HG03045 (cell line): ENCODE measurements around the gene TFEC.
"Not testable (repeated sequence)": the region's sequence is repeated elsewhere in the genome, so short reads cannot be mapped to it uniquely, and the experiment has no call there.

Source experiments
- ATAC-seq: cut with Tn5 transposase; IDR thresholded peaks from one replicate; pipeline ENCODE4 v1.9.1; 2021; ENCODE audit warnings: mild to moderate bottlenecking, moderate library complexity; ENCODE audit not compliant: unreplicated experiment

TFEC gene, protein sequence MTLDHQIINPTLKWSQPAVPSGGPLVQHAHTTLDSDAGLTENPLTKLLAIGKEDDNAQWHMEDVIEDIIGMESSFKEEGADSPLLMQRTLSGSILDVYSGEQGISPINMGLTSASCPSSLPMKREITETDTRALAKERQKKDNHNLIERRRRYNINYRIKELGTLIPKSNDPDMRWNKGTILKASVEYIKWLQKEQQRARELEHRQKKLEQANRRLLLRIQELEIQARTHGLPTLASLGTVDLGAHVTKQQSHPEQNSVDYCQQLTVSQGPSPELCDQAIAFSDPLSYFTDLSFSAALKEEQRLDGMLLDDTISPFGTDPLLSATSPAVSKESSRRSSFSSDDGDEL

DNA sequence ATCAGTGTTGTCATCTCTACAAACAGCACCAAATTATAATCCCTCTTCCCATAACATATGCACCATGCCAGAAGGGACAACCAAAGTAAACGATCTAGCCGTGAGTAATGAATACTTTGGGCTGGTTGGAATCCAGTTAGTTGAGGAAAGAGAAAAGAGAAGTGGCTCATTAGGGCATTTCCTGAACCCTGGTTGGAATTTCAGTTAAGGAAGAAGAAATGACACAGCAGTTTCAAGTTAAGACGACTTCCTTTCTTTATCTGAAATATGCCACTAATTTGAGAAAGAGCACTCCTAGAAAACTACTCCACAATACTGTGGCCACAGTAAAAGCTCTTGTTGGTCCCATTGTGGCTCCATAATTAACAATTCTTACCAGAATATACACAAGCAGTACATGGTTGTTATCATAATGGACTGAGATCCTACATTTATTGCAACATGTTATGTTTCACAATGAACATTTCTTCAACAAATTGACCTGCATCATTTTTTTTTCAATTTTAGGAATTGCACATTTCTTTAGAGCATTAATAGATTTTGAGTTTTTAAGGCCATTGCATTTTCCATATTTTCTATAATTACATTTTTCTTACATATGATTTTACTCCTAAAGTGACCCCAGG, at the start of gene TFEC:
Gene TFEC (minus strand): TSS at position 113 of the 626 bp plus-strand sequence. CDS start 46,322 bp downstream, outside the sequence.
- ATAC-seq = no peak

DNA sequence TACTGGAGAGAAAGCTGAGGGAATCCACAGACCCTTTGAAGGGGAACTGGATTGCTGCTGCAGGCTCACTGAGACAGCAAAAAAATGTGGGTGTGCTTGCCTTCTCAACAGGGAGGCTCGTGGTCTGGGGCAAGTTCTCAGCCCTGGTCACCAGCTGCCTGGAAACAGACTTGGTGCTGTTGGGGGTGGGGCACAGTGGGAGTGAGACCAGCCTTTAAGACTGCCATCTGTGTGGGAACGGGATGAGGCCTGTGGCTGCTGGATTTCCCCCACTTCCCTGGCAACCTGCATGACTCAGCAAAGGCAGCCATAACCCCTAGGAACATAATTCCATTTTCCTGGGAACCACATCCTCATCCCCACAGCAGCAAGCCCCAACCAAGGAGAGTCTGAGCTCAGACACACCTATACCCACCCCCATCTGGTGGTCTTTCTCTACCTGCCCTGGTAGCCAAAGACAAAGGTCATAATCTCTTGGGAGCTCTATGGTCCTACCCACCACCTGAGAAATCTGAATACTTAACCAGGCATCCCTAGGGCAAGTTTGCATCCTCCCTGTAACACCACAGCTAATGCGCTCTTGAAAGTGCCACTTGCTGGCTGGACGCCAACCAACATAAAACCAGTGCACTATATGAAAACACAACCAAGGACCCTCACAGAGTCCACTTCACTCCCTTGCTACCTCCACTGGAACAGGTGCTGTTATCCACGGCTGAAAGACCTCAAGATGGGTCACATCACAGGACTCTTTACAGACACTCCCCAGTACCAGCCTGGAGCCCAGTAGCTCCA, 45.0 kb upstream of the TFEC start:
- ATAC-seq = no peak

DNA sequence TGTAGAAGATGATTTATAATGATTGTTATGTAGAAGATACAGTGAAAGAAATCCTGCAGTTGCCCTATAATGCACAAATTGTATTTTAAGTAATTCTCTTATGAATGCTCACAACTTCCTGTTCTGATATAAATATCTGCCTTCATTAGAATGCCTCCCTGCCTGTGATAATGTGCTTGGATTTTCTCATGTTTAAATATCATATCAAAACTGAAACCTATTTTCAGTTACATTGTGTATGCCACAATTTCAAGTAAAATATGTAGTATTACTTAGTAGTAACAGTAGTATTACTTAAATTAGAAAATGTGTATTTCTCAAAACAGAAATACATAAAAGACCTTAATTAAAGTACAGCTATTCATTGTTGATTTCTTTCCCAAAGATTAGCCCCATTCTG, 41.1 kb upstream of the TFEC start:
- ATAC-seq = no peak

DNA sequence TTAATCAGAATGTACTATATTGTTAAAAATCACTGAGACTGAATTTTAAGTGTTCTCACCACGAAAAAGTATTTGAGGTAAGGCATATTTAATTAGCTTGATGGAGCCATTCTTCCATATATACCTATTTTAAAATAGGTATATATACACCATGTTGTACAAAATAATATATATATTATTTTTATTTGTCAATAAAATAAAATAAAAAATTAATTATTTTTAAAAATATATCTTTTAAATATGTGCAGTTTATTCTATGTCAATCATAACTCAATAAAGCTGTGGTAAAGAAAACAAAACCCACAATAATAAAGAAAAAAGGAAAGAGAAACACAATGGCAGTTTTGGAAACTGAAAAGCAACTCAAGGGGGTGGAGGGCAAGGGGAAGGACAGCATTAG, 33.6 kb upstream of the TFEC start:
- ATAC-seq = no peak

DNA sequence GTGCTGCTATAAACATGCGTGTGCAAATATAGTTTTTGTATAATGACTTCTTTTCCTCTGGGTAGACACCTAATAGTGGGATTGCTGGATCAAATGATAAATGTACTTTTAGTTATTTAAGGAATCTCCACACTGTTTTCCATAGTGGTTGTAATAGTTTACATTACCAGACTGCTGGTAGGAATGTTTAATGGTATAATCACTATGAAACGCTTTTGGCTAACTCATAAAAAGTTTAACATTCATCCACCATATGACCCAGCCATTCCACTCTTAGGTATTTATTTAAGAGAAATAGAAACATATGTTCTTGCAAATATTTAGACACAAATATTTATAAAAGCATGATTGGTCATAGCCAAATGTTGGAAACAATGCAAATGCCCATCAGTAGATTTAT, 32.1 kb upstream of the TFEC start:
- no peak for ATAC-seq

DNA sequence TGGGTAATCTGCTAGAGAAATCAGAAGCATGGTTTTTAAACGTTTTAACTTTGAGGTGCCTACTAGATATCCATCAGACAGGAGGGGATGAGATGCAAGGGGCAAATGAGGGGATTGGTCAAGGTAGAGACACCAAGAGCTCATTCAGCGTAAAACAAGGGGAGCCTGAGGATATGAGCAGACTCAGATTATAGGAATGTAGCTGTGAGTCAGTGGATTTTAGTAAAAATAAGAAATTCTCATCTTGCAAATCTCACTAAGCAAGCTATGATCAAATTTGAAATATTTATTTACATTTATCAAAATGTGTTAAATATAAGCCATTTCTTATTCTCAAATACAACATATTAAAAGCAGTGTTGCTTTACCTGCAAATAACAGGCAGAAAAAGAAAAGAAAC, 21.4 kb upstream of the TFEC start:
- no peak for ATAC-seq

DNA sequence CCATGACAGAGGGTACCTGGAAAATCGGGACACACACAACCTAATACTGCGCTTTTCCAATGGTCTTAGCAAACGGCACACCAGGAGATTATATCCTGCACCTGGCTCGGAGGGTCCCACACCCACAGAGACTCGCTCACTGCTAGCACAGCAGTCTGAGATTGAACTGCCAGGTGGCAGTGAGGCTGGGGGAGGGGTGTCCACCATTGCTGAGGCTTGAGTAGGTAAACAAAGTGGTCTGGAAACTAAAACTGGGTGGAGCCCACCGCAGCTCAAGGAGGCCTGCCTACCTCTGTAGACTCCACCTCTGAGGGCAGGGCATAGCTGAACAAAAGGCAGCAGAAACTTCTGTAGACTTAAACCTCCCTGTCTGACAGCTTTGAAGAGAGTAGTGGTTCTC, 16.7 kb upstream of the TFEC start:
- ATAC-seq = not testable (repeated sequence)

DNA sequence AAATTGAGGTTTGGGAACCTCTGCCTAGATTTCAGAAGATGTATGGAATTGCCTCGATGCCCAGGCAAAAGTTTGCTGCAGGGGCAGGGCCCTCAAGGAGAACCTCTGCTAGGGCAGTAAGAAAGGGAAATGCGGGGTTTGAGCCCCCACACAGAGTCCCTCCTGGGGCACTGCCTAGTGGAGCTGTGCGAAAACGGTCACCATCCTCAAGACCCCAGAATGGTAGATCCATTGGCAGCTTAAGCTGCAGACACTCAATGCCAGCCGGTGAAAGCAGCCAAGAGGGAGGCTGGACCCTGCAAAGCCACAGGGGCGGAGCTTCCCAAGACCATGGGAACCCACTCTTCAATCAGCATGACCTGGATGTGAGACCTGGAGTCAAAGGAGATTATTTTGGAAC, 15.0 kb upstream of the TFEC start:
- no peak for ATAC-seq

DNA sequence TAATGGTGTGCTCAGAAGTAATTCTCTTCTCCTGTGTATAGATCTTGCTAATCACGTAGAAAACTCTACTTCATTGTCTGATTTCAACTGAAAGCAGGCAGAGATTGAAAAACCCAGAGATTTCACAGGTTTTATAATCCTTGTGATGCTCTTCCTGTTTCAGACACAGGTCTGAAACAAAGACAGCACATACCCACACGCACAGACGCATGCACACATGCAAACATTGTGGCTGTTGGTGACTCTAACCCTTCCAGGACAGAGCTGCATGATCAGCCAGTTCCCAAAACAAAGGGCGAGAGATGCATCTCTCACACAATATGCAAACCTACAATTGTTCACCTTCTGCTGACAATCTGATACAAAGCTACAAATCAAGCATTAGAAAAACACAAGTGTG, 11.1 kb upstream of the TFEC start:
- peak; percentile 94 for ATAC-seq

DNA sequence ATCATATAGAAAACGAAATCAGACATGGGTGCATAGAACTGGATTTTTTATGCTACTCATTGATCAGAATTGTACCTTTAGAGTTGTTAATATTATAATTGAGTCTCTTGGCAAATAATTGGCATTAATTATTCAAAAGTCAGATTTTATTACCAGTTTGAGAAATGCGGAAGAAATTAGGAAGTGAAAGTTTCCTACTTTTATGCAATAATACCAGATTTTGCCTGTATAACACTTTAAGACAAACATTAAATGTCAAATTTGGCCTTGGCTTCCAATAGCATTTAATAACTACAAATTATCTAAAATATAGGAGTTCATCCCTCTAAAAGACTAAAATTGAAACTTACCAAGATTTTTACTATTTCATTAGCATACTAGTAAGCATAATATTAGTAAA, 6.8 kb upstream of the TFEC start:
- no peak for ATAC-seq

DNA sequence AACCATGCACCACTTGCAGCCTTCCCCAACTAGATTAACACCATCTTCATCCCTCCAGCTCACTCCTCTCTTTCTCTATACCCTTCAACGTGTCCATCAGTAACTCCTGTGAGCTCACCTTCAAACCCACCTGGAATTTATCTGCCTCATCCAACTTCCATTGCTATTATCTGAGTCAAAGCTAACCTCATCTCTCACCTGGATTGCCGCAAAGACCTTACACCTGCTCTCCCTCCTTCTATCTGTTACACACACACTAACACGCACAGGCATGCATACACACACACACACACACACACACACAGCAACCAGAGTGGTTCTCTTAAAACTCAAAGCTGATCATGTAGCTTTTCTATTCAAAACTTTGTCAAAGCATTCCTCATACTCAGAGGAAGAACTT, 3.8 kb upstream of the TFEC start:
- no peak for ATAC-seq

DNA sequence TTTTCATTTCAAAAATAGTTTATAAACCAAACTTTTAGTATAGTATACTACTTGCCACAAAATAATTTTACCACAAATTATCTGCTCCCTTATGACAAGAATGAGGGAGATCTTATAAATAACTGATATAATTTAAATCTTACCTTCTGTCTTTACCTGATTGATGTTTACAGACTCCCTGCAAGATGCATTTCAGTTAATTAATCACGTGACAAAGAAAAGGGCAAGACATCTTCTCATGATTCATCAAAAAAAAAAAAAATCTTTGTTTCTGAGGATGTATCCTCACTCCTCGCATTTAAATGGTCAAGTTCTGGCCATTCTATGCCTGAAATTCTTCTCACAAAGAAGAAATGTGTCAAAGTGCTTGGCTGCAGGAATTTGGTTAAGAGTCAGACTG, 2.3 kb upstream of the TFEC start:
- no peak for ATAC-seq

DNA sequence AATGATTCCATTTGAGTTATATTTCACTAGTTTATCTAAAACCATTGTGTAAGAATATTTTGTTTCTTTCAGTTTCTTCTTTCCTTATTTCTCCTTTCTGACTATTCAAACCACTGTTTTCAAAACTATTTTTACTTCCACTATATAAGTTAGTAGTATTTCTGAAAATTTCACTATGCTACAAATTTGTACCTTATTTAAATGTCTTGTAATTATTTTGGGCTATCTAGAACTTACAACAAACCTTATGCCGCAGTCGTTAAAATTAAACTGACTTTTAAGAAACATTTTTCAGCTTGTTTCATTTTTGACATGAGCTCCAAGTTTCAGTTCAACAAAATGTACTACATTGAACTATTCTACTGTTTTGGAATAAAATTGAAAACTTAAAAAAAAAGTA, 1.8 kb downstream of the TFEC start:
- ATAC-seq = peak; percentile 64

DNA sequence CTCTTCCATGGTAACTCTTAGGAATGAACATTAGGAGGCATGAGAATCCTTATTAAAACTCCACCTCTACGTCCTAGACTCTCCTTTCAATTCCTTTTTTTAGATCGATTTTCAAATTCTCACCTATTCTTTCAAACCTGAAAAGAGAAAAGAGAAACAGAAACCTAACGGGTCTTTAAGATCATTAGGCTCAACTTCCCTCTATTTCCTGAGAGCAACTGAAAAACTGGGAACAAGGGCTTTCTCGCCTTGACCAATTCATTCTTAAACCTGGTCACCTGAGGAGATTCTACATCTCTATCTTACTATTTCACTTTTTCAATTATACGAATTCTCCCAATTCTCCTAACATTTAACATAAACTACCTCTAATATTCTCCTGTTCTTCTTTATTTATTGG, 2.8 kb downstream of the TFEC start:
- no peak for ATAC-seq

DNA sequence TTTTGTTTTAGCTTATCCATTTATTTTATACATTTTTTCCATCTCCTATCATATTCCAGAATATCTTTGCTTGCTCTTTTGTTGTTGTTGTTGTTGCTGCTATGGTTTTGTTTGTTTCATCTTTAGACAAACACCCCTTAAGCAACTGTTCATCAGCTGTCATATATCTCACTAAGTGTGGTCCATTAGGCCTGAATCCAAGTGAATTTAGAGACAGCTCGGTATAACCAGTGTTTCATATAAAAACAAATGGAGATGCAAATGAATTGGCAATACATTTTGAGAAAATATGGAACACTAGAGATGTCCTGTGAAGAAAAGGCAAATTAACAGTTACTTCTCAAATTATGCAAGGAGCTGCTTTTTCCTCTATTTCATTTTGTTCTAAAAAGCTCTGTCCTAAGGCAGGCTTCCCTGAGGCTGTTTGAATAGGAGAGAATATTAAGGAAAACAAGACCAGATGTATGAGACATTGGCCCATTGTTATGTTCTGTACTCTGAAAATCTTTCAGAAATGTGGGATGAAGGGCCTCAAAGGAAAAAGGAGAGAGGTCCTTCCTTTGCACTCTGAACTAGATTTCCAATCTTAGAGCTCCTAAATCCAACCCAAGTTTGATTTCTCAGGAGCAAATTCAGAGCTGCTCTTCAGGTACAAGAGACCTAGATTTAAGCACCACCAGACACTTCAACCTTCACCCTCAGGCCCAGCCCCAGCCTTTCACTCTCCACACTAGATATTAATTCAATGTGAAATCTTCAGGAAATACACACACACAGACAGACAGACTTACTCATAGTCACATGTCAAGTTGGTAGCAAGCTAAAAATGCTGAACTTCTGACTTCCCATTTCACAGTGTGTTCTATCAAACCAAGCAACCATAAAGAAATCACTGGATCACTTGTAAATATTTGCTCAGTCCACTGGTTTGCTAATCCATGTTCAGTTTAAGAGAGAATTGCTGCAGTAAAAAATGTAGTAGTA, 5.4 kb downstream of the TFEC start:
- no peak for ATAC-seq

DNA sequence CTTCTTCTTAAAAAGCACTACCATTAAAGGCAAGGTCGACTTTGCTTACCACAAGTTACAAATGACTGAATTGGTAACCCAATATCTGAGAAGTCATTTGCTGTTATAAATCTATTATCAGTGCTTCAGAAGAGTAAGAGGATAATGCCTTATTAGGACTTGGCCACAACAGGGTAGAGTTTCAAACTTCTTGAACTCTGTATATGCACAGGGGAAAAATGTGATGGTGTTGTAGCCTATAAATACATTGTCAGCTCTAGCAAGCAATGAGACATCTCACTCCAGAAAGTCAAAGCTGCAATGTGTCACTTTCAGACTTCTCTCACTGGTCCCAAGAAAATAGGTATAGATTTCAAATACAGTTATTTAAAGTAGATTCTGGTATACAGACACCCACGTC, 9.3 kb downstream of the TFEC start:
- peak; percentile 49 for ATAC-seq

DNA sequence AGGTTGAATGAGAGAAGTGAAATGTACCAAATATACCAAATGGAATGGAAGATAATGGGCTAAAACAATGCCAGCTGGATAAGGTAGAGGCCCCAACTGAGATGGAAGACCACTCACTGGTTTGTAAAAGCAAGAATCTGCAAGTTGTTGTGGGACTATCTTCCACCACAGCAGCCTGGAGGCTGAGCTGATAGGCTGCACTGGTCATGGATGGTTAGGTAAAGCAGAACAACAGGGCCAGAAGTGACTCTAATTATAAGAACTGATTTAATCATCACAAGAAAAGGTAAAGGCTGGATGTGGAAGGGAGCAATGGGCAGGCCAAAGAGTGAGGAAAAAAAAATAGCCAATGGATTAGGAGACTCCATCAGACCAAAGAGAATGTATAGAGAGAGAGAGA, 11.8 kb downstream of the TFEC start:
- no peak for ATAC-seq

DNA sequence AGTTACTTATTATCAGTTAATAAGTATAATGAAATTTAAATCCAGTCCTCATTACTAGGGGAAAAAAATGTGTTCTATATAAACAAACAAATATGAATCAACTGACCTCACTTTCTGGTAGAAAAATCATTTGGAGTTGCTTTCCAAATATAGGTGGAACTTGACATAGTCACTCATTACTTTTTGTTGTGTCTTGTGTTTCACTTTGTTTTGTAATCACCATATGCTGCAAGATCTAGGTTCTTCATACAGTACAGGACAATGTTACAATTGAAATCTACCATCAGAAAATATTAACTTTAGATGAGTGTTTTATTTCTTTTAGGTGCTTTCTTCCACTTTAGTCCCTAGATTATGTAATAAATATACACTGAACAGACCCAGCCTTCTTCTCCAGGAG, 16.9 kb downstream of the TFEC start:
- no peak for ATAC-seq

DNA sequence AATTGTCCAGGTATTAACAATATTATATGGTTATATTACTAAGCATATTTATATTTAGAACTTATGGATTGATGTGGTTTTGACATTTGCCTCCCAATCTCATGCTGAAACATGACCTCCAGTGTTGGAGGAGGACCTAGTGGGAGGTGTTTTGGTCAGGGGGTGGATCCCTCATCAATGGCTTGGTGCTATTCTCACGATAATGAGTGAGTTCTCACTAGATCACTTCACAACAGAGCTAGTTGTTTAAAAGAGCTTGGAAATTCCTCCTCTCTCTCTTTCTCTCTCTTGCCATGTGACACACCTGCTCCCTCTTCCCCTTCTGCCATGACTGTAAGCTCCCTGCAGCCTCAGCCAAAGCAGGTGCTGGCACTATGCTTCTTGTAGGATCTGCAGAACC, 19.0 kb downstream of the TFEC start:
- ATAC-seq = no peak

DNA sequence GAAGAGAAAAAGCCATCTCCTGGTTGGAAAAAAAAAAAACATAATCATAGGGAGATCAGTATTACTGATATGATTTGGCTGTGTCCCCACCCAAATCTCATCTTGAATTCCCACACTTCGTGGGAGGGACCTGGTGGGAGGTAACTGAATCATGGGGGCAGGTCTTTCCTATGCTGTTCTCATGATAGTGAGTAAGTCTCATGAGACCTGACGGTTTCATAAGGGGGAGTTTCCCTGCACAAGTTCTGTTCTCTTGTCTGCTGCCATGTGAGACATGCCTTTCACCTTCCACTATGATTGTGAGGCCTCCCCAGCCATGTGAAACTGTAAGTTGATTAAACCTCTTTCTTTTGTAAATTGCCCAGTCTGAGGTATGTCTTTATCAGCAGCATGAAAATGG, 25.8 kb downstream of the TFEC start:
- ATAC-seq = not testable (repeated sequence)

DNA sequence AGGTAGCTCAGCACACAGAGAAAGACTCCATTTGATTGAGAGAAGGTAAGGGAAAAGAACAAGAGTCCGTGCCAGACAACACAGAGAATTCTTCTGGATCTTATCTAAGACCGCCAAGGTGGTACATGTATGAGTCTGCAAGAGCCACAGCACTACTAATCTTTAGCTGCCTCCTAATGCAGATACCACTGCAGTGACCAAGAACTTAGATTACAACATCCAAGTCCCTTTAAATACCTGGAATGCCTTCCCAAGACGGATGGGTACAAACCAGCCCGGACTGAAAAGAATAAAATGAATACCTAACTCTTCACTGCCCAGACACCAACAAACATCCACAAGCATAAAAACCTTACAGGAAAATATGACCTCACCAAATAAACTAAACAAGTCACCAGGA, 33.3 kb downstream of the TFEC start:
- ATAC-seq = no peak
